GM20431 (cell line): ENCODE measurements around the gene BOC.

ENCODE experiments used
- in situ Hi-C: fragments of 300-500 bp; cut with MseI, MboI; formaldehyde crosslinking; loops from one replicate; pipeline ENCODE4 v1.15.0; 2020; ENCODE audit warnings: low sequenced_read_pairs; ENCODE audit not compliant: unreplicated experiment

Gene BOC

DNA sequence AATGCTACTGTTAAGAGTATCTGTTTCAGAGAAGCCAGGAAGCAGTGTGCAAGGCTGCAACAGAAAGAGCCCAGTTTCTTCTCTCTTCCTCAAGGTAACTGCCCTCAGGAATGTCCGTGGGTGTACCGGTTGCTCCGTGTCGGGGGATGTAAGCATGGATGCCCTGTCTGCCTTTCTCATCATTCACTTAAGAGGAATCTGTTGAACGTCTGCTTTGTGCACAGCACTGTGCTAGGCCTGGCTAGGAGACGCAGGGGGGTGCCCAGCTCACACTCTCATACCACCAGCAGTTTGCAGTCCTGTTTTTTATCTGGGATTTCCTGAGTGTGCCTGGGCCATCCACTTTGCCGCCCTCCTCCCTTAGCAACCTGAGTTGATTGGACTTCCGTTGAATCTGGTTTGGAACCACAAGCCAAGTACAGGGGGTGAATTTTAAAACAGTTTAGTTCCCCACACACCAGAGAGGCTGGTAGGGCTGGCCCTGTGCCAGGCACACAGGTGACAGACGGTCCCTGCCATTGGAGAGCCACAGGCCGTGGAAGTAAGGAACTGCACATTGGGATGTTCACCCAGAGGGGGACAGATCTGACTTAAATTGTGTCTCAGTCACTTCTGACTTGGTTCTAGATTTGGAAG lies 11.2 kb downstream of the BOC start:
- in situ Hi-C loops = no loop called here

DNA sequence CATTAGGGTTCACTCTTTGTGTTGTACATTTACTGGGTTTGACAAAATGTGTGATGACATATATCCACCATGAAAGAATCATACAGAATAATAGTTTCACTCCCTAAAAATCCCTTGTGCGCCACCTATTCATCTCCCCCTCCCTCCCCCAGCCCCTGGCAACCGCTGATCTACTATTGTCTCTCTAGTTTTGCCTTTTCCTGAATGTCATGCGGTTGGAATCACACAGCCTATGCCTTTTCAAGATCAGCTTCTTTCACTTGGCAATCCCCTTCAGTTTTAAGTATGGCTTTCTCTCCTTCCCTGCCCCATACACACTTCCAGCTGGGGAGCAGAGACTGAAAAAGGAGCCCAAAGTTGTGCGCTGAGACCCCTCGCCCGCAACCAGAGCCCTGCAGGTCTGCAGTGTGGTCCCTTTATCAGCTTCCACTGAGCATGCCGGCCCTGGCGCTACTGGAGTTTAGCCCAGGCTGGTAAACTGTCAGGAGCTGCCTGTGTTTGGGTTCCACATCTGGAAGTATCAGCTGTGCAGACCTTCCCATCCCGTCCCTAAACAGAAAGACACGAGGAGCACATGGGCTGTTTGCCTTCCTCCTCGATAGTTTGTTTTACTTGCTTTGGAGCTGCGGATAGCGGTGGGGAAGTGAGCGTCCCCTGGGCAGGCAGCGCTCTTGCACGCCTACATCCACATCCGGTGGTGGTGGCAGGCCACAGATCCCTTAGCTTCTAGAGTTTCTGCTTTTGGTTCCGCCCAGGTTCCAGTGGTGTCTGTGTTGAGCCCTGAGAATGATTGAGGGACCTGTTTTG lies 12.3 kb downstream of the BOC start:
- in situ Hi-C loops = no loop called here

DNA sequence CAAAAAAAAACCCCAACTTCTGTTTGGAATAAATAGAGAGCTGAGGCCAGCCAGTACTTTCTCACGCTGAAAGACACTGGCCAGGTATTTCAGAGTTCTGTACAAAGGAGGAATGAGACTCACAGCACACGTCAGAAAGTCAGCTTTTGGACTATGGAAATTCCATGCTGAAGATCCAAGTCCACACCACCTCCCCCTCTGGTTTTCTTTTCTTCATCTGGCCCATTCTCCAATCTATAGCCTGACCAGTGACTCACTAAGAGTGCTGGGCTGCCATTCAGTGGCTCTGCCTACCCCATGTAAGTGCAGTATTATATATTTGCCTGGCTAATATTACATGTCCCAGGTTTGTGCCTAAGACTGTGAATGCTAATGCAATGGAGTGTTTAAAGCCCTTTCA lies 13.9 kb downstream of the BOC start:
- in situ Hi-C loops = no loop called here

DNA sequence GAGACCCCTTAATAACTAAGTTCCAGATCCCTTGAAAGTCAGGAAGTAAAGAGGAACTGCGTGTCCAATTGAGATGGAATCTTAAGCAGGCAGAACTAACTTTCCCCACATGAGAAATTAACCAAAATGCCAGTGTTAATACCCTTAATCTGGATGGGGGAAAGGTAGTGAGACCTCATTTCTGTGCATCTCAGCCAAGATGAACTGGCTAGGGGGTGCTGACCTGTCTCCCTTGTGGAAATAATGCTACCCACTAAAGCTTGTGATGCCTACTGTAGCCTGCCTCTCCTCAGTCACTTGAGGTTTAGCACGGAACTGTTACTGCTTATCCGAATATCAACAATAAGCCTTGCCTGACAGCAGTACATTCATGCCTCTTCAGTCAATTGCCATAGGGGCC lies 15.1 kb downstream of the BOC start:
- in situ Hi-C loops = no loop called here

DNA sequence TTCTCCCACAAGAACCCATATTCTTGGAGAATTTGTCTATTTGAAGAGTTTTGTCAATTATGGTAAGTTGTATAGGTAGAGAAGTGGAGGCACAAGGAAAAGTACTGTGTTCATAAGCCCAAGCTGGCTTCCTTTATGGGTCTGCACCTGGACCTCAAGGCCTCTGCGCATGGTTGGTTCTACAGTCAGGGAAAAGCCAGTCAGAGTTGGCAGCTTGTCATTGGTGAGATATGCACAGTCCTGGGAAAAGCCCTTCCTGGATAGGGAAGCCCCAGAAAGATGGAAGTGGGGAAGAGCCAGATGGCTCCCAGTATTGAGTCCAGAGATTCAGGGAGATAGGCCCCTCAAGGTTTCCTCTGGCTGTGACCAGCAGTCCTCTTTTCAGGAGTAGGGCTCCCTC lies 15.8 kb downstream of the BOC start:
- in situ Hi-C loops = no loop called here

DNA sequence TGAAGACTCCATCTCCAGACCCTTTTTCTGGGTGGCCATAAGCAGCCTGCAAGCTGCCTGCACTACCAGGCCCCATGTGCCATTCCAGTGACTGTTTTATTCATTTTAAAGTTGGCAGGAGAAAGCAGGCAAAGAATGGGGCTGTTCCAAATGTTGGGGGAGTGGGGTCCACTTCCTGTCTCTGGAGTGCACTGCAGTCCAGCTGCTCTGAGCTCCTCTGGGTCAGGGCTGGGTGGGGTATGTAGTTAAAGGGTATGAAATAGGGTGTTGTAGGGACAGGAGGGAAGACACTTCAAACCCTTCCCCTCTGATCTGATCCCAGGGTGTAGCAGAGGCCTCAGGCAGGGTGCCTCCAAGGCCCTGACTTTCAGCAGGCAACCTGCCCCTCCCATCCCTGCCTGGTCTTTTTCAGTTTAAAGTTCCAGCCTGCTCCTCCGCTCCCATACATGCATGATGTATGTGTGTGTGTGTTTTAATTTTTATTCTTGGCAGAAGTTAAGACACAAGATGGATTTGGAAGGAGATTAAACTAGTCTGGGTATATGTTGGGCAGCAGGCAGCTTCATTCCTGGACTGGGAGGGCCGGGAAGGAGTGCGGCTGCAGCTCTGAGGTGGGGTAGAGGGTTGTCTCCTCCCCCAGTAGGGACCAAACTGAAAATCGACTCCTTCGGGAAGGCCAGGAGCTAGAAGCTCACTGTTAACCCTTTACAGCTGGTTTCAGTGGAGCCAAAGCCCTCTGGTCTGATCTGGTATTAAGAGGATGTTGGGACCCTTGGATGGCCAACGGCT lies 17.3 kb downstream of the BOC start:
- in situ Hi-C loops = no loop called here

DNA sequence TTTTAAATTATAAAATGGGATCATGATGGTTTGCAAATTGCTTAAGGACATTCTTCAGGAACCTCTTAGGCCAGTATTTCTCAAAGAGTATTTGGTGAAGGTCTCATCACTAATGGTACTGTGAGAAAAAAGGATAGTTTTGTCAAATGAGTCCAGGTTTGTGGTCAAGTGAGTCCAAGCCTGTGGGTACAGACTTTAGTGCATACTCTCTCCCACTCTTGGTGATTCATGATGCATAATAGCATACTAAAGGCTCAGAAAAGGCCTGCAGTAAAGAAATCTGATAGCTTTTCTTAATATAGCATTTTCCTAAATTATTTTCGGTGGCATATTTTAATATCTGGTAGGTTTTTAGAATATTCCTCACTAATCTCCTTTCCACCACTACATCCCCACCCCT lies 20.0 kb downstream of the BOC start:
- in situ Hi-C loops = no loop called here

DNA sequence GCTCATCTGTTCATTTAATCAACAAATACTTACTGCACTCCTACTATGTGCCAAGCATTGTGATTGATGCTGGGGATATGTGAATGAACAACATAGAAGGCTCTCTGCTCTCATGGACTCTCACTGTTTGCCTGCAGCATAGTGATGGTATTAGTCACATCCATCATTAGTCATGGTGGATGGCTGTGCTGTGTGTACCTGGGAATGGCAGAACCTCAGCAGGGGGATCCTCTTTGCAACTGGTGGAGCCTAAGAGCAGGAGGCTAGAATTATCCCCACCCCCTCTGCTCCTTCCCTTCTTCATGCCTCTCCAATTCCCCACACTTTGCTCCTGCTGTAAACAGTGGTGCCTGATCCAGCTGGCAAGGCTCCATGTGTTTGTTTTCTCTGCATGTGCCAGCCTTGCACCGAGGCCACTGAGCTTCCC lies 20.5 kb downstream of the BOC start:
- in situ Hi-C loops = no loop called here

DNA sequence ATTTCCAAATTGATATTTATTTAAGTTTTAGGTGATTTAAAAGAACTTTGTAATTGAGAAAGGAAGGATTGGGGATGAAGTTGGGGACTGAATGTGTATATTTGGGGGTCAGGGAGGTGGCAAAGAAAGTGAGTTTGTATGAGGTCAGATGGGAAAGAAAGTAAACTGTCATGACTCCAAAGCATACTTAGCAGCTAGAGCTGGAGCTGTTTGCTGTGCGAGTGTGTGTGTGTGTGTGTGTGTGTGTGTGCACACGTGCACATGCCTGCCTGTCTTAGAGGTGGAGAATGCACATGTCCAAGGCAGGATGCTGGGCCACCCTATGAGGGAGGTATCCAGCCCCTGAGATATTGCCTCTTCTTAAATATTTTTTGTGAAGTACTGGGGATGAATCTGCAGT lies 21.0 kb downstream of the BOC start:
- in situ Hi-C loops = no loop called here

DNA sequence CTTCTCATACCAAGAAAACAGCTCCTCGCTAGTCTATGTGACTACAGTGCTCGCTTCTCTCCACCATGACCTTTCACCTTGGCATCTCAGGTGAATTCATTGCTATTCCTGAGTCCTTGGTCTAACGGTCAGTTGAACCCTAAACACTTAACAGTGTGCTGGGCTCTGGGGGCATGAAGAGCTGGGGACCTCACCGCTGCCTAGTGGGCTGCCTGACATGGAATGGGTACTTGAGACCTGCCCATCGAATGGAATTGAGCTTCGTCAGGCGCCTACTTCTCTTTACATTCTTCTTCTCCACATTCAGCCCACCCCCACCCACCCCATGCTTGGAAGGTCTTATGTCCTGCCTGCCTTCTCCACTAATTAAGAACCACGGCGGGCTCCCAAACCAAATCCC lies 22.1 kb downstream of the BOC start:
- in situ Hi-C loops = no loop called here

DNA sequence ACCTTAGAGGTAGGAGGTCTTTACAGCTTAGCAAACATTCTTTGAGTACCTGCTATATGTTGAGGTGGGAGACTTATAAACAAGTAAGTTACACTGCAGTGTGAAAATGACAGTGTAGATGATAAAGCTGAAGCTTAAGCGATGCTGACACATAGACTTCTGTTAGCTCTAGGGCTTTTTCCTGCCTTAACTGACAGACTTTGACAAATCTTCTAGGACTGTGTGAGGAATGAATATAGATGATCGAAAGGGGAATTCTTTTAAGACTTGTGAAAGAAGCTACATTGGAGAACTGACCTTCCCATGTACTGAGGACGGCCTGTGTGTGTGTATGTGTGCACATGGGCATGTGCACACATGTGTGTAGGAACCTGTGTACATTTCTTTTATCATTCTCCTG lies 22.7 kb downstream of the BOC start:
- in situ Hi-C loops = no loop called here

DNA sequence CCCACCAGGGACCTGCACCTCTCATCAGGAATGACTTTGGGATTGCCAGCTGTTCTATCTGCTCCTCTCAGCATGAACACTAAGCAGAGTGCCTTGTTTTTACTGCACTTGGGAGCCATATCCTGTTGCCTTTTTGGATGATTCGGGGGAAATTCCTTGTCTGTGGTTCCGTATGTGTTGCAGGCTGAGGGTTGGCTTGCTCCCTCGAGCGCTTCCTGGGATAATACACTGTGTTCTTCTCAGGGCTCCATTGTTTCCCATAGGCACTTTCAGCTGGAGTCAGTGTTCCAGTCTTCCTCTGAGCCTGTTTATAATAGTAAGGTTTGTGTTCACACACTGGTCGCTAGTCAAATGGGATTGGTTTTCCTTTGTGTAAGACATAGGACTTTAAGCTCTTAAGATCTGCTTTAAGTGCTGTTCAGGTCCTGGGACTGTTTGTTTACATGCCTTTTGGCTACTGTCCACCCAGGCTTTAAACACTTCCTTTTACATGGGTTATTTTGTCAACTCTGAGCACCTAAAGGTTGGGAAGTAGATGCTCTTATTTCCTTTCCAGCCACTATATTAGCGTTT lies 23.4 kb downstream of the BOC start:
- in situ Hi-C loops = no loop called here

DNA sequence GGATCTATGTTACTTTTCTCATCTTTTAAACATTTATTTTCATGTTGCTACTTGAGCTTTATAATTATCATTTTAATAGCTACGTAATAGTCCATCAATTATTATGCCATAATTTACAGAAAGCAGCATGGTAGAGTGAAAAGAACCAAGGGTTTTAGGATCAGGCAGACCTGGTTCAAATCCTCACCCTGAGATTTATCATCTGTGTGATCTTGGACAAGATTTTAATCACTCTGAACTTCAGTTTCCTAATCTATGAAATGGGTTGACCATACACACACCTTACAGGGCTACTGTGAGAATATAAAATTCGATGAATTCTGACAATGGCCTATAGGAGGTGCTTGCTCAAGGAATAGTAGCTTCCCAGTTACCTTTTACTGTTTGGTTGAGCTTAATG lies 27.1 kb downstream of the BOC start:
- in situ Hi-C loops = no loop called here

DNA sequence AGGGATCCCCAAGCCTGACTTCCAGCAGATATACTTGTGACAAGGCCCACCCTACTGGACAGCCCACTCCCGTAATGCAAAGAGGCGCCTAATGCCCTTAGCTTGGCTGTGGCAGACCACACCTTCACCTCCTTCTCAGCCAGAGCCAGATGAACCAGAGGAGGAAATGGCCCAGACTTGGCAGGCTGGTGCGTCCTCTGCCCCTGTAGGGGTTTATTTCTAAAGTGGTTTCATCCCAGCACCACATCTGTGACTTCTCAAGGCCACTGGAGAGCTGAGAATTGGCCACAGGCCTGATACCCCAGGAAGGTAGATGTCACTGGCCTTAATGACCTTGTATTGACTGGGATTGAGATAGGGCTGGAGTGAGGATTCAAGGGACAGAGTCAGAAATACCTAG lies 29.5 kb downstream of the BOC start:
- in situ Hi-C loops = no loop called here

DNA sequence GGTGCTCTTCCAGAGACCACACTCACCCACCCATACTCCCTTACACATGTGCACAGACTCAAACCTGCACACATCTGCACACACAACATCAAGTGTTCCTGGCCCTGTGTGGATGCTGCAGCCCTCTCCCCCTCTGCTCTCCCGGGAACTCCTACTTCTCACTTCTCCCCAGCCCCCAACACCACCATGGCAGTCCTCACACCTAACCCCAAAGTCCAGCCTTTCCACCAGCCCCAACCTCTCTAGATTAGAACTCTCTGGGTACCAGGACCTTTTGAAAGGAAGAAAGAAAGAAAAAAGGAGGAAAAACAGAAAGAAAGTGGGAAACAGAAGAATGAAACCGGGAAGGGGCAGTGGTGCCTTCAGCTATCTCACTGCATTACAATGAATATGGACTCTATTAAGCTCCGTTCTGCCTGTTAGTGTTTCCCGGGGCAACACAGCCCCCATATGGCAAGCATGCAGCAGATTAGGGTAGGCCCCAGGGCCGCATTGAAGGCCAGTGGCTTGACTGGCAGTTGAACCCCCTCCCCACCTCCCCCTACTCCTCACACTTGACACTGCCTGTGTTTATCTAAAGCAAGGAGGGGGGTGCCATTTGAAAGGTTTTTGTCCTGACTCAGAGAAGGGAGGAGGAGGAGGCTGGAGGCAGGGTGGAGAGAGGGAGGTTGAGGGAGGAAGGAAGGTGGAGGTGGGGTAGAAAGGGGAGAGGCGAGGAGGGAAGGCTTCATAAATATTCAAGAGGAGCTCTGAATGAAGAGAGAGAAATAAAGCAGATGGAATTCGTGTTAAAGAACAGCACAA lies 30.1 kb downstream of the BOC start:
- in situ Hi-C loops = no loop called here

DNA sequence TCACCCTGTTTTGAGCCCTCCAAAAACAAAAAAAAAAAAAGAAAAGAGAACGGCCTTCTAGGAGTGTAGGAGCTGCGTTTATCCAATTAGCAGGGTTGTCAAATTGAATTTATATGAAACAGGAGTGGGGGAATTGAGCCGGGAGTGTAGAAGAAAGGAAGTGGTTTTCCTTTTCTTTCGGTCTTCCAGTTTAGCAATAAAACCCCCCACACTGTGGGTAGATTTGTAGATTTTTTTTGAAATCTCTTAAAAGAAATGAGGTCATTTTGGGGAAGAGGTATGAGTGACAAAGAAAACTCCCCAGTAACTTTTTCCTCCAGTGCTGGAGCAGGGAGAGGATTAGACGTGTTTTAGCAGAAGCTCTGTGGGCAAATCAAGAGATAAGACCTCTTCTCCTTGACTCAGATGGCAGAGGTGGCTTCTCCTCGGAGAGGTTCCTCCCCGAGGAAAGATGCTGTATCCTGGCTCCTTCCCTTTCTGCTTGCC lies 30.8 kb downstream of the BOC start:
- in situ Hi-C loops = no loop called here

DNA sequence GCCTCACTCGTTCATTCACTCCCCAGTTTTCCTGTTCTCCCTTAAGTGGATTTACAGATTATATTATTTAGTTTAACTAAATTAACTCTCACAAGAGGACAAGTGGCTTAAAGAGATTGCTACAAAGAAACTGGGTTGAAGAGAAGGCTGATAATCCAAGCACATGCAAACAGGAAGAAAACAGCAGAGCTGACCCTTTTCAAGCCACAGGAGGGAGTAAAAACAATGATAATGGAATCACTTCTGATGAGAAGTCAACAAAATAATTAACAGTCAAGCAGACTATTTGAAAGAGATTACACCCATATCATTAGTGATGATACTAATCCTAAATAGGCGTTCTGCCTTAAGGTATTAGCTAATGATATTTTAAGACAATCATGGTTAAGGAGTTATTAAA lies 31.7 kb downstream of the BOC start:
- in situ Hi-C loops = no loop called here

DNA sequence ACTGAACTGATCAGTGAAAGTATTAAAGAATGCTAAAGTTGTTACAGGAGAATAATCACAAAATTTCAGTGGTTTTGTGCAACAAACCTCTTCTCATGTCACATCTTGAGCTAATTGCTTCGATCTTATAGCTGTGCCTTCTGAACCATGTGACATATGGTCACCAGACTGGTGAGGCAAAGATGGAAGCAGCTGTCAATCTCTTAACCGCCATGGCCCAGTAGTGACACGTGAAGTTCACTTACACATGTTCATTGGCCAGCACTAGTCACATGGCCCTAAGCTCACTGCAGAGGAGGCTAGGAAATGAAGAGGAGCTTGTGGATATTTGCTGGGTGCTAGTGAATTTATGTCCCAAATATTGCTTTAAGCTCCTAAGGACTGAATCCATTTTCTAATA lies 32.5 kb downstream of the BOC start:
- in situ Hi-C loops = no loop called here

DNA sequence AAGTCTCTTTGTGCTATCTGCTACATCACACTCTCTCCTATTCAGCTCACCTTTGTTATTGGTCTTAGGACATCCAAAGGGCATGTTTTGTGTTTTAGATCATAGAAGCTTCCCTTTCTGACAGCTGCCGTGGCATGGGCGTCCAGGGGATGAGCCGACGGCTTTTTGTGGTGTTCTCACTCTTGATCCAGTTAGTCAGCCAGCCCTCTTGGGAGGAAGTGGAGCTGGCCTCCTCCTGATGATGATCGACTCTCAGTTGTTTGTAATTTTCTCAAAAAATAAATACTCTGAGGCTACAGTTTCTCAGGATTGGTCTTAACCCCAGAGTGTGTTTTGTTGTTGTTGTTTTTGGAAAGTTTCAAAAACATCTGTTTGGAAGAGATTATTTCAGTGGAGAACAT lies 34.4 kb downstream of the BOC start:
- in situ Hi-C loops = no loop called here

DNA sequence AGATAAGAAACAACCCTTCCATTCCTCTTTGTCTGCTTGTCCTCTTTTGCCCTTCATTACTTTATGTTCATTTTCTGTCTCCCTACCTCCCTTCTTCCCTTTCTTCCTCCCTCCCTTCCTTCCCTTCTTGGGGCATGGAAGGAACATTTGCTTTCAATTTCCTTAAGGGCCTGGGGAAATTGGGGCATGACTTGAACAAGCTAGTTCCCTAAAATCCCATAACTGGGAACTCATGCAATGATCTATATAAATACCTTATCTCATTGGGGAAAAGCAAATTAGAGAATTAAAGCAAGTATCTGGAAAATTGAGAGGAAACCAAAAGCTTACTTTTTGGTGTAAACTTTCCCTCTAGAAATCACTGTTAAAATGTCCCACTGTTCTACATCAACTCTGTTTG lies 35.7 kb downstream of the BOC start:
- in situ Hi-C loops = no loop called here
